Thymus (tissue), 11 donors: Measurements from ENCODE around the gene RNF34. TPM values are rescaled to one million over a fixed set of nuclear protein-coding genes. Genes with fewer than 3 reads are reported as not detected.

Experiments used
- DNase-seq, 9 donors: peaks; one replicate each; pipeline ENCODE4 v3.0.0-alpha.2; 2013; ENCODE audit warnings: low spot score in 9 of 9, low read depth in 6 of 9, missing footprints in 1 of 9
- H3K27ac ChIP-seq, 2 donors: one replicate each; pipeline ENCODE4 v1.5.1; 2013; ENCODE audit warnings: control low read depth in 1 of 2, low read depth in 1 of 2, low read length in 1 of 2, mild to moderate bottlenecking in 1 of 2, moderate library complexity in 1 of 2
- H3K27me3 ChIP-seq, 2 donors: one replicate each; pipeline ENCODE4 v1.5.1; 2013; ENCODE audit warnings: low read length in 1 of 2; ENCODE audit not compliant: control insufficient read depth in 2 of 2, insufficient read depth in 1 of 2
- H3K36me3 ChIP-seq, 2 donors: one replicate each; pipeline ENCODE4 v1.5.1; 2013; ENCODE audit warnings: low read length in 1 of 2, mild to moderate bottlenecking in 1 of 2, moderate library complexity in 1 of 2; ENCODE audit not compliant: control insufficient read depth in 2 of 2, insufficient read depth in 2 of 2
- H3K4me1 ChIP-seq, 2 donors: one replicate each; pipeline ENCODE4 v1.5.1; 2013; ENCODE audit warnings: low read length in 2 of 2; ENCODE audit not compliant: control insufficient read depth in 2 of 2, insufficient read depth in 2 of 2
- H3K4me3 ChIP-seq, 2 donors: one replicate each; pipeline ENCODE4 v1.5.1; 2013; ENCODE audit warnings: low read length in 2 of 2, control low read depth in 1 of 2, mild to moderate bottlenecking in 1 of 2
- H3K9me3 ChIP-seq, 2 donors: one replicate each; pipeline ENCODE4 v1.5.1; 2013; ENCODE audit warnings: low read length in 1 of 2, mild to moderate bottlenecking in 1 of 2; ENCODE audit not compliant: control insufficient read depth in 2 of 2, insufficient read depth in 1 of 2
- WGBS: extraction: QIAGEN DNeasy Blood & Tissue Kit; methylation state at CpG from one replicate; pipeline ENCODE4 v1.1.7; 2013; 5-methylcytosine and 5-hydroxymethylcytosine counted together
- polyA plus RNA-seq: library from polyadenylated mRNA; stranded (reverse); fragments of 200-250 nt; gene quantifications from one replicate; pipeline ENCODE4 v1.2.3, GENCODE V29; 2013
- total RNA-seq: library from RNA; stranded (reverse); fragments of 120-200 nt; gene quantifications from one replicate; pipeline ENCODE4 v1.2.4, GENCODE V29; 2013
- donor health status: healthy.

RNF34 gene
- total and polyA plus RNA-seq, 2 donors, result 36.9 to 41.2 TPM

DNA sequence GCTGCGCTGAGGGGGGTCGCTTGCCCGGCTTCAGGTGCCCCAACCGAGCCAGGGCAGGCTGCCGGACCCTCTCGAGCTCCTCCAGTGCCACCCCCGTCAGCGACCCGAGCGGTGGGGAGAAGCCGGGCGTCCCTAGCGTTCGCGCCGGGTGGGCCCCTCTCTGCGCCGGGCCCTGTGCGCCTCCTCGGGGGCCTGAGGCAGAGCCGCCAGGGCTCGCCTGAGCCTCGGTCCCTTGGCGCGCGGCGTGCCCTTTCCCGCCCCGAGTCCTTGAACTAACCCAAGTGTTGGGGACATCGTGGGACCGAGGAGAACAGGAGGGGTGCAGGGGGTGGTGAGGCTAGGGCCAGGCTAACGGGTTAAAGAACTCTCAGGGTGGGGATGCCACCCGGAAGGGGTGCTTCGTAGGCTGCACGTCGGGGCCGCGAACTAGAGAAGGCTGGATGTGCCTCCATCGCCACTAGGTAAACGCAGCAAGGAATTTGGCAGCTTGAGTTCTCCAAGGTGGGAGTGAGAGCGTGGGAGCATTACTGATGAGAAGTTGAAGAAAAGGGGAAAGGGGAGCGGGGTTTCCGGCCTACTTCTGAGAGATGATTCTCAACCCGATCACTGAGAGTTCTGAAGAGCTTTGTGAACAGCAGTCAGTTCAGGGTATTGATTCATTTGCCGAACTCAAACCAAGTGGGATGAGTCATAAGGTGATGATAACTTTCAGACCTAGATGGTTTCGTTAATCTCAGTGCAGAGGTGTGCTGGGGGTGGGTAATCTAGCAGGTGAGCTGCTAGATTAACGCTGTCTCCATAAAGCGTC is 618 bp downstream of the RNF34 start:
- DNase-seq, result peak in 8 of 9 donors; percentile 22 to 68 (median 37)
- Histone ChIP-seq H3K27ac (peak overlapping the region; percentile 84 to 86), H3K4me3 (peak overlapping the region; percentile 75 to 97), H3K36me3 (peaks cover 5 to 22% of the 10 kb centered on the region in 2 donors), H3K9me3 (no peaks in the 10 kb centered on the region), H3K4me1 (peaks cover 10 to 12% of the 10 kb centered on the region in 2 donors), H3K27me3 (no peaks in the 10 kb centered on the region)
- 2% methylated on average over 48 of the region's 48 CpGs for WGBS

GRCh38 chr12:121403721-121404120 is 3.8 kb downstream of the RNF34 start:
- Histone ChIP-seq H3K4me3 (no peak overlapping the region), H3K36me3 (peaks cover 14 to 46% of the 10 kb centered on the region in 2 donors), H3K27me3 (no peaks in the 10 kb centered on the region), H3K9me3 (no peaks in the 10 kb centered on the region), H3K4me1 (peaks cover 10 to 11% of the 10 kb centered on the region in 2 donors), H3K27ac (no peak overlapping the region)
- no peak for DNase-seq
- WGBS, result 98% methylated on average over 5 of the region's 5 CpGs

DNA sequence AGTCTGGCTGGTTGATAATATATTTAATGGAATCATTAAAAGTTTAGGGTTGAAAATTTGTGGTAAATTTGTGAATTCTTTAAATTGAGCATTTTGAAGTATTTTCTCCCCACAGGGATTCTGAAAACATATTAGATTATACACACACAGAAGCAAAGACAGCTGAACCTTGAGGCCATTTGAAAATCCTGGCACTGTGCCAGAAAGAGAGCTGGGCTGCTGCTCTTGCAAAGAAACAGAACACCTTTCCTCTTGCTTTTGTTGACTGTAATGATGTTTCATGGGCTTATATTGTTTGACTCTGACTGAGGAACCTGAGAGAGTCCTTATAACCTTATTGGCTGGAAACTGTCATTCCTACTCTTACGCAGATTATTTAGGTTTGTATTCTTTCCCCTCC is 4.8 kb downstream of the RNF34 start:
- Histone ChIP-seq H3K36me3 (peaks cover 16 to 47% of the 10 kb centered on the region in 2 donors), H3K4me1 (peaks cover 4 to 6% of the 10 kb centered on the region in 2 donors), H3K27ac (no peak overlapping the region), H3K4me3 (no peak overlapping the region), H3K27me3 (no peaks in the 10 kb centered on the region), H3K9me3 (no peaks in the 10 kb centered on the region)
- peak in 1 of 9 donors; percentile 33 for DNase-seq
- 96% methylated on average over 1 of the region's 1 CpG for WGBS

- Histone ChIP-seq H3K27ac (peak overlapping the region in 1 of 2 donors; percentile 26), H3K4me3 (no peak overlapping the region), H3K9me3 (no peaks in the 10 kb centered on the region), H3K4me1 (peaks cover 4 to 6% of the 10 kb centered on the region in 2 donors), H3K36me3 (peaks cover 16 to 47% of the 10 kb centered on the region in 2 donors), H3K27me3 (no peaks in the 10 kb centered on the region)
- WGBS, result 99% methylated on average over 2 of the region's 2 CpGs
- DNase-seq, result no peak
Observed at GRCh38 chr12:121405211-121405610, 5.3 kb downstream of the RNF34 start.

- Histone ChIP-seq H3K27ac (no peak overlapping the region), H3K4me1 (no peaks in the 10 kb centered on the region), H3K27me3 (no peaks in the 10 kb centered on the region), H3K36me3 (peaks cover 19 to 42% of the 10 kb centered on the region in 2 donors), H3K9me3 (no peaks in the 10 kb centered on the region), H3K4me3 (no peak overlapping the region)
- no peak for DNase-seq
- WGBS, result 97% methylated on average over 1 of the region's 1 CpG
Observed at GRCh38 chr12:121413917-121414316, 14.0 kb downstream of the RNF34 start.

GRCh38 chr12:121417847-121418246 is 17.9 kb downstream of the RNF34 start:
- H3K4me1 ChIP-seq, result no peaks in the 10 kb centered on the region
- peaks cover 52 to 79% of the 10 kb centered on the region in 2 donors for H3K36me3 ChIP-seq
- over 99% methylated on average over 6 of the region's 6 CpGs for WGBS
- H3K4me3 ChIP-seq, result no peak overlapping the region
- H3K27me3 ChIP-seq, result no peaks in the 10 kb centered on the region
- H3K9me3 ChIP-seq, result no peaks in the 10 kb centered on the region
- DNase-seq, result no peak
- no peak overlapping the region for H3K27ac ChIP-seq

GRCh38 chr12:121420109-121420508 is 20.2 kb downstream of the RNF34 start:
- H3K9me3 ChIP-seq, result no peaks in the 10 kb centered on the region
- H3K4me3 ChIP-seq, result no peak overlapping the region
- peaks cover 73 to 91% of the 10 kb centered on the region in 2 donors for H3K36me3 ChIP-seq
- no peaks in the 10 kb centered on the region for H3K4me1 ChIP-seq
- DNase-seq, result no peak
- WGBS, result 95% methylated on average over 6 of the region's 6 CpGs
- H3K27me3 ChIP-seq, result no peaks in the 10 kb centered on the region
- H3K27ac ChIP-seq, result no peak overlapping the region

DNA sequence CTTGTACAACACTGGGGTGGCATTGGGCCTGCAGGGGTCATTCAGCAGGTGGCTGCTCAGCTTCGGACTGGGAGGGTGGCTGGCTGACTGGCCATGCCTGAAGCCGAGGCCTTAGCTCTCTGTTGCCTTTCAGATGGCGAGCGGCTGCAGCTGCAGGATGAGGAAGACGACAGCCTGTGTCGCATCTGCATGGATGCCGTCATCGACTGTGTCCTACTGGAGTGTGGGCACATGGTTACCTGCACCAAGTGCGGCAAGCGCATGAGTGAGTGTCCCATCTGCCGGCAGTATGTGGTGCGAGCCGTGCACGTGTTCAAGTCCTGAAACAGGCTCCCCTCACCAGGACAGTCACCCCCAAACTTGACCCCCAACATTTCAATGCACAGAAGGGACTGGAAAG is 23.3 kb downstream of the RNF34 start:
- no peak for DNase-seq

GRCh38 chr12:121423682-121424623 is 24.0 kb downstream of the RNF34 start:
- no peaks in the 10 kb centered on the region for H3K27me3 ChIP-seq
- DNase-seq, result no peak
- H3K27ac ChIP-seq, result no peak overlapping the region
- H3K4me1 ChIP-seq, result no peaks in the 10 kb centered on the region
- 97% methylated on average over 13 of the region's 13 CpGs for WGBS
- H3K36me3 ChIP-seq, result peaks cover 85 to 96% of the 10 kb centered on the region in 2 donors
- no peaks in the 10 kb centered on the region for H3K9me3 ChIP-seq
- no peak overlapping the region for H3K4me3 ChIP-seq

More for the DNA sequence above, 23.3 kb downstream of the RNF34 start:
- Histone ChIP-seq H3K9me3 (no peaks in the 10 kb centered on the region), H3K27me3 (no peaks in the 10 kb centered on the region), H3K27ac (no peak overlapping the region), H3K4me1 (no peaks in the 10 kb centered on the region), H3K4me3 (no peak overlapping the region), H3K36me3 (peaks cover 83 to 96% of the 10 kb centered on the region in 2 donors)
- WGBS, result 98% methylated on average over 14 of the region's 14 CpGs
